ENCODE measurements around the gene PTP4A2. TPM values are rescaled to one million over a fixed set of nuclear protein-coding genes. Genes with fewer than 3 reads are reported as not detected.

The PTP4A2 gene
- polyA plus RNA-seq, 3 donors, result 227 to 501 (median 294) TPM

DNA sequence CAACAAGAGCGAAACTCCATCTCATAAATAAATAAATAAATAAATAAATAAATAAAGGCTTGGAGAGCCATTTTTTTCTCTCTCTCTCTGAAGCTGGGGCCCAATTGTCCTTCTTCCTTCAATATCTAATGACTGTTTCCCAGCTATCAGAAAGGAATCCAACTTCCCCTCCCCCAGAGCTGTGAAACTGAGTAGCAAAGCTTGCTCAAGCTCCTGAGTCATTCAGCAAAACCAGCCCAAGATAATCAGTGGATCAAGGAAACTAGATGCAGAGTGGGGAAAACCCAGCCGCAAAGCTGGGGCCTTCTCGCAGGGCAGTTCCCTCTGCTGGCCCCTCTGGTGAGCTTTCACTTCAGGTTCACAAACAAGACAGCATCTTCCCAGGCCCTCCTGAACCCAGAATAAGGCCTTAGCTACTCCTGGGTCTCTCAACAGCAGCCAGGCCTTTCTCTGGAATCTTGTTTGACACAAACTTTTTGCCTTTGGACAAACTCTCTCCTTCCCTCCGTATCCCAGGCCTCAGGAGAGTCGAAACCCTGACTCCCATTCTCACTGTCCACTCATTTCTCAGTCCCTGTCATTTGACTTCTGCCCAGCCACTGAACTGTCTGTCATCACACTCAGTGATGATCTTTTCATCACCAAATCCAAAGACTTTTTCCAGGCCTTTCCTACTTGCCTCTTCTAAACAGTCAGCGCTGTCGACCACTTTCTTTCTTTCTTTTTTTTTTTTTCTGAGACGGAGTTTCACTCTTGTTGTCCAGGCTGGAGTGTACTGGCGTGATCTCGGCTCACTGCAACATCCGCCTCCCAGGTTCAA is 18.0 kb upstream of the PTP4A2 start:
- peak overlapping the region; percentile 70 for H3K9ac ChIP-seq (ENCODE audit: insufficient read depth, low read length, poor library complexity, severe bottlenecking)

More for the DNA sequence above, 18.0 kb upstream of the PTP4A2 start:
- H4K20me1 ChIP-seq (ENCODE audit: insufficient read depth, low read length), result no peaks in the 10 kb centered on the region
- Mint-ChIP-seq H3K27ac (peak overlapping the region; percentile 98 to 100 (median 99)), H3K4me1 (peaks cover 88% of the 10 kb centered on the region), H3K4me3 (peak overlapping the region; percentile 52 to 80), H3K9me3 (peaks cover 0 to 2% (median 0%) of the 10 kb centered on the region in 7 donors), H3K27me3 (ENCODE audit: low read depth in 3 of 3) (no peaks in the 10 kb centered on the region), H3K36me3 (peaks cover 1 to 8% of the 10 kb centered on the region in 2 donors)
- DNase-seq, result peak; percentile 96 to 99 (median 99)
- no peaks in the 10 kb centered on the region for H3K36me3 ChIP-seq (replicated peaks in 1 of 2; ENCODE audit: control insufficient read depth in 1 of 2, insufficient read depth in 2 of 2, low read length in 2 of 2)
- H3K9me3 ChIP-seq (replicated peaks in 1 of 2; ENCODE audit: control insufficient read depth in 1 of 2, insufficient read depth in 1 of 2, low read length in 2 of 2), result no peaks in the 10 kb centered on the region
- H3K27me3 ChIP-seq (ENCODE audit: control insufficient read depth in 2 of 2, insufficient read depth in 2 of 2, low read length in 2 of 2), result no peaks in the 10 kb centered on the region
- peak; percentile 47 for TF ChIP-seq CTCF (IDR thresholded peaks at IDR 0.05)
- peaks cover 92 to 95% of the 10 kb centered on the region in 2 donors for H3K4me1 ChIP-seq (ENCODE audit: control insufficient read depth in 1 of 2, insufficient read depth in 2 of 2, low read length in 2 of 2)
- peaks cover 12% of the 10 kb centered on the region for H3K79me2 ChIP-seq (ENCODE audit: insufficient read depth, low read length)
- intact Hi-C loops (cut with micrococcal nuclease), result loop anchor here in 1 of 2 donors (2.0 to 5.0 kb wide), 3 partner anchors 17 to 69 kb away; partner anchors contain the start of gene PTP4A2
- peak overlapping the region; percentile 39 for H3K4me2 ChIP-seq (replicated peaks; ENCODE audit: extremely low read depth, low read length, poor library complexity, severe bottlenecking)
- H3K4me3 ChIP-seq (replicated peaks in 1 of 3; ENCODE audit: low read depth in 2 of 3, low read length in 3 of 3), result no peak overlapping the region
- no peak overlapping the region for H2AFZ ChIP-seq (ENCODE audit: insufficient read depth, low read depth, low read length, poor library complexity, severe bottlenecking)
- WGBS (ENCODE audit: insufficient coverage), result 36% methylated on average over 6 of the region's 11 CpGs
- peak overlapping the region; percentile 94 to 96 for H3K27ac ChIP-seq (ENCODE audit: low read depth in 1 of 2, low read length in 2 of 2)

All from CD14-positive monocyte (primary cell).